D721Med (cell line): ENCODE results near the gene ANAPC2.

Source experiments
- DNase-seq: peaks from one replicate; pipeline ENCODE4 v3.0.0; 2011; ENCODE audit warnings: low spot score; ENCODE audit not compliant: insufficient read length
- FAIRE-seq: peaks from 2 replicates; lab custom pipeline; 2011; peaks lifted over from hg19 to GRCh38; lab: Jason Lieb, UNC
- TF ChIP-seq, protein P1 (sequence below): IDR thresholded peaks from 2 replicates; pipeline ENCODE4 v1.5.1; 2012; ENCODE audit warnings: mild to moderate bottlenecking, control low read depth; ENCODE audit not compliant: insufficient read depth; ENCODE audit errors: missing control alignments

ANAPC2 gene

GRCh38 chr9:137178201-137178938, 10.0 kb downstream of the ANAPC2 start:
- no peak for DNase-seq
- no peak for FAIRE-seq
- TF ChIP-seq, protein P1, sequence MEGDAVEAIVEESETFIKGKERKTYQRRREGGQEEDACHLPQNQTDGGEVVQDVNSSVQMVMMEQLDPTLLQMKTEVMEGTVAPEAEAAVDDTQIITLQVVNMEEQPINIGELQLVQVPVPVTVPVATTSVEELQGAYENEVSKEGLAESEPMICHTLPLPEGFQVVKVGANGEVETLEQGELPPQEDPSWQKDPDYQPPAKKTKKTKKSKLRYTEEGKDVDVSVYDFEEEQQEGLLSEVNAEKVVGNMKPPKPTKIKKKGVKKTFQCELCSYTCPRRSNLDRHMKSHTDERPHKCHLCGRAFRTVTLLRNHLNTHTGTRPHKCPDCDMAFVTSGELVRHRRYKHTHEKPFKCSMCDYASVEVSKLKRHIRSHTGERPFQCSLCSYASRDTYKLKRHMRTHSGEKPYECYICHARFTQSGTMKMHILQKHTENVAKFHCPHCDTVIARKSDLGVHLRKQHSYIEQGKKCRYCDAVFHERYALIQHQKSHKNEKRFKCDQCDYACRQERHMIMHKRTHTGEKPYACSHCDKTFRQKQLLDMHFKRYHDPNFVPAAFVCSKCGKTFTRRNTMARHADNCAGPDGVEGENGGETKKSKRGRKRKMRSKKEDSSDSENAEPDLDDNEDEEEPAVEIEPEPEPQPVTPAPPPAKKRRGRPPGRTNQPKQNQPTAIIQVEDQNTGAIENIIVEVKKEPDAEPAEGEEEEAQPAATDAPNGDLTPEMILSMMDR = no peak

DNA sequence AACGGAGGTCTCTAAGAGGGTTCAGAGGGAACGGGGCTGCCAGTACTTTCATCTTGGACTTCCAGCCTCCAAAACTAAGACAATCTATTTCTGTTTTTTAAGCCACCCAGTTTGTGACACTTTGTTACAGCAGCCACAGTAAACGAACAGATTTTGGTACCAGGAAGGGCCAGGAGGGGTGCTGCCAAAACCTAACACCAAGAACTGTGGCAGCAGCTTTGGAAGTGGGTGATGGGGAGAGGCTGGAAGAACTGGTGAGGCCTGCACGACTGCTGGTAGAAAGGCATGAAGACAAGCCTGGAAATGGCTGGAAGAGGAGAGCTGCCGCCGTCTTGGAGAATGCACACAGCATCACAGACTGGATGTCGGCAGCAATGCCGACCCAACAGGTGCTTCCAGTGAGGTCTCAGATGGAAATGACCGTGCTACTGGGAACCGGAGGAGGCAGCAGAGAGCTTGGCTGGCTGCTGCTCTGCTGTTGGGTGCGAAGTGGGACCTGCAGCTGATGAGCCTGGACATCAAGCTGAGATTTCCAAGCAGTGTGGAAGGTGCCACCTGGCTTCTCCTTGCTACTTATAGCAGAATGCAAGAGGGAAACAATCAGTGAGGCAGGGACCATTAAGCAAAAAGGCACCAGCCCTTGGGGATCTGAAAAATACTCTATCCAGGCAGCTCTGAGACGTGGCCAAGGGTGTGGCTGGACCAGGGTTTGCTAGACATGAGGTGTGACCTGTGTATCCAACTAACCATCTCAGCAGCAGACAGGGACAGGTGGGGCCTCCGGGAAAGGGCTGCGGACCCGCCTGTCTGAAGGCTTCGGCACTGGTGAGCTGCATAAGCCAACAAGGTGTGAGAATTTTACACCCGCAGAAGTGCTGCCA, 11.8 kb downstream of the ANAPC2 start:
- DNase-seq (no peak), FAIRE-seq (no peak)

DNA sequence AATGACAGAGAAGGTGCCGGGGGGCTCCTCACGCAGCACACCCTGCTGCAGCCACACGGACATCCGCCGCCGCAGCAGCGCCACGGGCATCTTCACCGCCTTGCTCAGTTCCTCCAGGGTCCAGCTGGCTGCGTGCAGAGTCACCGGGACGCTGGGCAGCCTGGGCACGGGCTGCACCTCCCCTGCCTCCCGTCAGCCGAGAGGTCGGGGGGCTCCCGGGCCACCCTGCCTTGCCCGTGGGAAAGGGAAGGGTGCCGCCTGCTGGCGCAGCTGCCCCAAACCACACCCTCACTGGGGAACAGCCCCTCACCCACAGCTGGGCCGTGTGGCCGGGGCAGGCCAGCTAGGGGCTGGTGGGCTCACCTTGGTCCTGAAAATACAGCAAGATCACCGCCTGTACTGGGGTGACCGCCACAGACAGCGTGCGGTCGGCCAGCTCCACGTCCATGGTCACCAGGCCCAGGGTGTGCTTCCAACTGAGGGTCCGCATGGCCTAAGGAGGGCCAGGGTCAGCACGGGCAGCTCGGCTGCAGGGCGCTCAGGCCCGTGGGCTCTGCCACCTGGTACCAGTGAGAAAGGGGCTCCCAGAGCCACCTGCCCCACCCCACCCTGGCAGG, 12.9 kb downstream of the ANAPC2 start:
- no peak for FAIRE-seq
- TF ChIP-seq, protein P1 = peak; percentile 29
- DNase-seq = no peak

More for the DNA sequence above, 11.8 kb downstream of the ANAPC2 start:
- TF ChIP-seq, protein P1 = peak; percentile 56

DNA sequence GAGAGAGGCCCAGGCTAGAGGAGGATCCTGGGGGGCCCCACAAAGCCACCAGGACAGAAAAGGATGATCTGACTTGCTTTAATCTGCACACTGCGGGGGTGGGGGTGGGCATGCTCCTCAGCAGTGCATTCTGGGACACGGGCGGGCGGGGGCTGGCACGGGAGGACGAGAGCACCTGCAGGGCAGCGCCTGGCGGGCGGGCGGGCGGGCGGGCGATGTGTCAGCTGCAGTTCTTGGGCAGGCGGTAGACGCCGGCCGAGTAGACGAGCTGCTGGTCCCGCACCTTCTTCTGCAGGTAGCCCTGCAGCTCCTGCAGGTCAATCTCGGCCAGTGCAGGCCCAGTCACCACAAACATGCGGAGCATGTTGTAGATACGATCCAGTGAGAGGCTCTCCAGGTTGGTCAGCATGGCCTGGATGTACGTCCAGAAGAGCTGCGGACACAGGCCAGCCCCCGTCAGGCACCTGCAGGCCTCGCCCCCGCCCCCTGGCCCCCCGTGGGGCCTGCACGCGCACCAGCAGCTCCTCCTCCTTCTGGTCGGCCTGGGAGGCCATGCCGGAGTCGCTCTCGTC, 13.6 kb downstream of the ANAPC2 start:
- no peak for FAIRE-seq
- TF ChIP-seq, protein P1 = no peak
- no peak for DNase-seq

GRCh38 chr9:137173796-137174664, 14.3 kb downstream of the ANAPC2 start:
- no peak for FAIRE-seq
- DNase-seq = no peak
- TF ChIP-seq, protein P1 = no peak

DNA sequence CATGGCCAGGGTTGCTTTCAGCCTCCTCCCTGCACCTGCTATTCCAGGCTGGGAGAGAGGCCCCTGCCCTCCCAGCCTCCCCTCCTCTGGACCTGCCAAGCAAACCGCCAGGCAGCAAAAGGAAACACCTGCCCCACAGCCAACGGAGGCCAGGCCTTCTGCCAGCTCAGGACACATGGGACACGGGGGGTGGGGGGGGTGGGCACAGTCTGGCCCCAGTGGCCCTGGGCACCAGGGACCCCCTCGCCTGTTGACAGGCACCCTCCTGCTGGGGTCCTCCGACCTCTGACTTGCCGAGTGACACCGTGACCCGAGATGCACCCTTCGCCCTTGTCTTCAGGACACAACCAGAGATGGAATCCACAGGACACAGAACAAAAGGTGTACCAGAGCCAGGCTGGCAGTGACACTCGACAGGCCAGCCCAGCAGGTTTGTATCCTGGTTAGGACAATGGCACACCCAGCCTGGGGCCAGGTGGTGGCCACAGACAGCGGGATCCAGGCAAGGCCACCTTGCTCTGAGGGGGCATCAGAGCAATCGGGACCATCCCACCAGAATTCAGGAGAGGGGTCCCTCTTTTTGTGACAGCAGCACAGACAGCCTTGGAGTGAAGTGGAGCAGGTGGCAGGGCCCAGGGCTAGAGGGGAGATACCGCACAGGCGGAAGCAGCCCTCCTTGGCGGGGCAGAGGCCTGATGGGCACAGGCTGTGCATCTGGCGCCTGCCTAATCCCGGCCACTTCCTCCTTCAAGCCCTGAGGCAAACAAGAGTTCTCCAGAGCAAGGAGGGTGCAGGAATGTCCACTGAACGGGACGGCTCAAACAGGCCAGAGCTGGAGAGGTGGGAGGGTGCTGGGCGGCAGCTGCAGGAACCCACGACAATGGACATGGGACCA, 15.2 kb downstream of the ANAPC2 start:
- TF ChIP-seq, protein P1 = no peak
- DNase-seq (no peak), FAIRE-seq (no peak)
